Body of pancreas (tissue), 4 donors: ENCODE results near the gene ZNF775. TPM values are rescaled to one million over a fixed set of nuclear protein-coding genes. Genes with fewer than 3 reads are reported as not detected.

Experiments
- ATAC-seq: fragments of 150-250 bp; one replicate; pipeline ENCODE4 v1.9.1; 2016
- DNase-seq, 4 donors: peaks; one replicate each; pipeline ENCODE4 v3.0.0-alpha.2; 2019
- H3K27ac ChIP-seq, 4 donors: fragments of 200-600 bp; sonication (generic); 1 replicate in 3 of 4; 2 replicates in 1 of 4; pipeline versions ENCODE4 v1.5.1 to v1.6.1; 2016 to 2019; ENCODE audit warnings: mild to moderate bottlenecking in 1 of 4, mixed read lengths in 1 of 4, moderate library complexity in 1 of 4
- H3K27me3 ChIP-seq, 2 donors: fragments of 200-600 bp; sonication (generic); one replicate each; pipeline ENCODE4 v1.6.0; 2016; ENCODE audit warnings: mild to moderate bottlenecking in 1 of 2
- H3K36me3 ChIP-seq, 2 donors: fragments of 200-600 bp; sonication (generic); replicated peaks in 1 of 2; 2 replicates each; pipeline ENCODE4 v1.5.1; 2016; ENCODE audit warnings: low read depth in 2 of 2; ENCODE audit not compliant: insufficient read depth in 1 of 2
- H3K4me1 ChIP-seq: fragments of 200-600 bp; sonication (generic); one replicate; pipeline ENCODE4 v1.6.0; 2016
- H3K4me3 ChIP-seq, 2 donors: fragments of 200-600 bp; sonication (generic); 1 replicate in 1 of 2; 2 replicates in 1 of 2; pipeline ENCODE4 v1.5.1; 2016 to 2019
- H3K9me3 ChIP-seq, 3 donors: fragments of 200-600 bp; sonication (generic); 1 replicate in 2 of 3; 2 replicates in 1 of 3; pipeline ENCODE4 v1.5.1; 2016
- CTCF ChIP-seq, 7 experiments: fragments of 450-650 bp in 4 of 7; fragments of 200-600 bp in 3 of 7; sonication (generic) in 3 of 7; IDR thresholded peaks; one replicate each; pipeline ENCODE4 v1.5.1; 2016 to 2019; ENCODE audit warnings: antibody characterized with exemption in 7 of 7
- POLR2A ChIP-seq, 3 donors: fragments of 450-650 bp; IDR thresholded peaks; one replicate each; pipeline ENCODE4 v1.6.1; 2016; ENCODE audit warnings: antibody characterized with exemption in 3 of 3, mild to moderate bottlenecking in 2 of 3
- WGBS, 2 donors: methylation state at CpG; one replicate each; pipeline ENCODE4 v1.1.5; 2017; 5-methylcytosine and 5-hydroxymethylcytosine counted together
- intact Hi-C: fragments of 100-400 bp; cut with DNase I; formaldehyde crosslinking; loops from one replicate; pipeline ENCODE4 v1.15.1; 2023
- total RNA-seq, 2 donors: library from RNA; depleted of rRNA; stranded (reverse); fragments of >200 nt; gene quantifications; one replicate each; pipeline ENCODE4 v1.1.0, GENCODE V29; 2016

Gene ZNF775
- total RNA-seq, 2 donors from 2014 or later = 6.0 to 10.2 TPM

GRCh38 chr7:150369748-150370501 is 9.2 kb upstream of the ZNF775 start:
- peaks cover 61% of the 10 kb centered on the region for H3K4me1 ChIP-seq
- H3K27ac ChIP-seq = peak overlapping the region; percentile 91 to 100 (median 100)
- peak overlapping the region; percentile 72 to 82 for H3K4me3 ChIP-seq
- no peak for TF ChIP-seq CTCF (IDR thresholded peaks at IDR 0.05)
- no peak for TF ChIP-seq POLR2A (IDR thresholded peaks at IDR 0.05)
- DNase-seq (no peak), ATAC-seq (no peak)
- 28 to 39% methylated on average over 15 to 23 of the region's 23 CpGs for WGBS, 2 donors
- no peaks in the 10 kb centered on the region for H3K27me3 ChIP-seq
- intact Hi-C loops = no loop called here
- H3K36me3 ChIP-seq = peaks cover 0 to 2% of the 10 kb centered on the region in 2 donors
- H3K9me3 ChIP-seq = no peaks in the 10 kb centered on the region

- DNase-seq (no peak), ATAC-seq (no peak)
- peaks cover 0 to 2% of the 10 kb centered on the region in 2 donors for H3K36me3 ChIP-seq
- H3K9me3 ChIP-seq = no peaks in the 10 kb centered on the region
- intact Hi-C loops = no loop called here
- WGBS, 2 donors = 40 to 51% methylated on average over 1 to 3 of the region's 3 CpGs
- H3K4me3 ChIP-seq = no peak overlapping the region
- peak overlapping the region in 3 of 4 donors; percentile 99 to 100 (median 100) for H3K27ac ChIP-seq
- no peak for TF ChIP-seq POLR2A (IDR thresholded peaks at IDR 0.05)
- no peak for TF ChIP-seq CTCF (IDR thresholded peaks at IDR 0.05)
- H3K4me1 ChIP-seq = peaks cover 68% of the 10 kb centered on the region
- H3K27me3 ChIP-seq = no peaks in the 10 kb centered on the region
Measured at GRCh38 chr7:150370612-150371071, 8.5 kb upstream of the ZNF775 start.

GRCh38 chr7:150371131-150371995 is 7.8 kb upstream of the ZNF775 start:
- peaks cover 76% of the 10 kb centered on the region for H3K4me1 ChIP-seq
- H3K27me3 ChIP-seq = no peaks in the 10 kb centered on the region
- TF ChIP-seq POLR2A (IDR thresholded peaks at IDR 0.05) (peak in 1 of 3 donors; percentile 11), CTCF (IDR thresholded peaks at IDR 0.05) (no peak)
- 85 to 86% methylated on average over 14 to 48 of the region's 48 CpGs for WGBS, 2 donors
- H3K9me3 ChIP-seq = no peaks in the 10 kb centered on the region
- no peak for DNase-seq
- intact Hi-C loops = no loop called here
- no peak for ATAC-seq
- H3K36me3 ChIP-seq = peaks cover 0 to 2% of the 10 kb centered on the region in 2 donors
- no peak overlapping the region for H3K4me3 ChIP-seq
- H3K27ac ChIP-seq = peak overlapping the region in 2 of 4 donors; percentile 99 to 100

DNA sequence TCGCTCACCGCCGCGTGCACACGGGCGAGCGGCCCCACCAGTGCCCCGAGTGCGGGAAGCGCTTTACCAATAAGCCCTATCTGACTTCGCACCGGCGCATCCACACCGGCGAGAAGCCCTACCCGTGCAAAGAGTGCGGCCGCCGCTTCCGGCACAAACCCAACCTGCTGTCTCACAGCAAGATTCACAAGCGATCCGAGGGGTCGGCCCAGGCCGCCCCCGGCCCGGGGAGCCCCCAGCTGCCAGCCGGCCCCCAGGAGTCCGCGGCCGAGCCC is 7.2 kb upstream of the ZNF775 start:
- ATAC-seq (no peak), DNase-seq (no peak)
- H3K36me3 ChIP-seq = peaks cover 0 to 2% of the 10 kb centered on the region in 2 donors
- no peaks in the 10 kb centered on the region for H3K27me3 ChIP-seq
- 91% methylated on average over 23 of the region's 30 CpGs; no CpG with 5 or more reads in 1 of the 2 donors for WGBS, 2 donors
- H3K9me3 ChIP-seq = no peaks in the 10 kb centered on the region
- TF ChIP-seq POLR2A (IDR thresholded peaks at IDR 0.05) = no peak
- TF ChIP-seq CTCF (IDR thresholded peaks at IDR 0.05) = no peak
- H3K4me3 ChIP-seq = no peak overlapping the region
- intact Hi-C loops = no loop called here
- H3K4me1 ChIP-seq = peaks cover 78% of the 10 kb centered on the region
- no peak overlapping the region for H3K27ac ChIP-seq
